ENCODE data around the gene COX19.

DNA sequence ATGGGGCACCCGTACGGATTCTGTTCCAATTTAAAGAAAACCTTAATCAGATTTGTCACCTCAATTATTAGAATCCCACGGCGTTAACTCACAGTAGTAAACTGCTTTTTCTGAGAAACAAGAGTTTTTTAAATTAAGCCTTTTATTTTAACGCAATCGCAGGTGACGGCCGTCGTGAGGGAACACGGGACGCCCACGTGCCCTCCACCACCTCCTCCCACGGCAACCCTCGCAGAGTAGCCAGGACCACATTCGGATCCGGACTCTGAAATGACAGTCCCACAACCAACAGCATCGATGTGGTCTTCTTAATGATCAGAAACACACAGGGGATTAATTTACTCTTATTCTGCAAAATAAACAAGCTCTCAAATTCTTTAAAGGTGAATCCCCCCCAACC lies 47.0 kb upstream of the COX19 start:
- TF ChIP-seq, protein P1, sequence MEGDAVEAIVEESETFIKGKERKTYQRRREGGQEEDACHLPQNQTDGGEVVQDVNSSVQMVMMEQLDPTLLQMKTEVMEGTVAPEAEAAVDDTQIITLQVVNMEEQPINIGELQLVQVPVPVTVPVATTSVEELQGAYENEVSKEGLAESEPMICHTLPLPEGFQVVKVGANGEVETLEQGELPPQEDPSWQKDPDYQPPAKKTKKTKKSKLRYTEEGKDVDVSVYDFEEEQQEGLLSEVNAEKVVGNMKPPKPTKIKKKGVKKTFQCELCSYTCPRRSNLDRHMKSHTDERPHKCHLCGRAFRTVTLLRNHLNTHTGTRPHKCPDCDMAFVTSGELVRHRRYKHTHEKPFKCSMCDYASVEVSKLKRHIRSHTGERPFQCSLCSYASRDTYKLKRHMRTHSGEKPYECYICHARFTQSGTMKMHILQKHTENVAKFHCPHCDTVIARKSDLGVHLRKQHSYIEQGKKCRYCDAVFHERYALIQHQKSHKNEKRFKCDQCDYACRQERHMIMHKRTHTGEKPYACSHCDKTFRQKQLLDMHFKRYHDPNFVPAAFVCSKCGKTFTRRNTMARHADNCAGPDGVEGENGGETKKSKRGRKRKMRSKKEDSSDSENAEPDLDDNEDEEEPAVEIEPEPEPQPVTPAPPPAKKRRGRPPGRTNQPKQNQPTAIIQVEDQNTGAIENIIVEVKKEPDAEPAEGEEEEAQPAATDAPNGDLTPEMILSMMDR (IDR thresholded peaks at IDR 0.05), result no peak
- TF ChIP-seq POLR2A (IDR thresholded peaks at IDR 0.05), result no peak
